GM21390 (cell line): ENCODE results near the gene APOBEC3A.
A peak's percentile ranks its signal among the peaks of the same experiment; 100 is the strongest.
"Not testable (repeated sequence)": the region's sequence is repeated elsewhere in the genome, so short reads cannot be mapped to it uniquely, and the experiment has no call there.

Experiments
- ATAC-seq: cut with Tn5 transposase; IDR thresholded peaks from one replicate; pipeline ENCODE4 v1.9.1; 2021; ENCODE audit not compliant: unreplicated experiment

The APOBEC3A gene

GRCh38 chr22:38977289-38977688, 19.9 kb downstream of the APOBEC3A start:
- not testable (repeated sequence) for ATAC-seq

- not testable (repeated sequence) for ATAC-seq
Observed at GRCh38 chr22:38980587-38980986, 23.2 kb downstream of the APOBEC3A start.

- ATAC-seq = peak; percentile 9
Observed at GRCh38 chr22:38981005-38981991, 23.9 kb downstream of the APOBEC3A start.

- ATAC-seq = peak; percentile 55
Observed at GRCh38 chr22:38981992-38982927, 24.9 kb downstream of the APOBEC3A start, which contains the start of gene APOBEC3B. TSS of gene APOBEC3B (plus strand) at chr22:38982347. CDS start at chr22:38982454, 107 bp downstream.

- ATAC-seq = no peak
Observed at GRCh38 chr22:38984224-38984623, 26.8 kb downstream of the APOBEC3A start.

GRCh38 chr22:38984784-38985757, 27.7 kb downstream of the APOBEC3A start:
- ATAC-seq = peak; percentile 51

GRCh38 chr22:38986629-38987028, 29.2 kb downstream of the APOBEC3A start:
- ATAC-seq = no peak

GRCh38 chr22:38987171-38987895, 29.9 kb downstream of the APOBEC3A start:
- no peak for ATAC-seq

GRCh38 chr22:38989466-38989865, 32.1 kb downstream of the APOBEC3A start:
- no peak for ATAC-seq

GRCh38 chr22:38992871-38993371, 35.5 kb downstream of the APOBEC3A start:
- ATAC-seq = not testable (repeated sequence)

GRCh38 chr22:38996105-38996504, 38.7 kb downstream of the APOBEC3A start:
- no peak for ATAC-seq

GRCh38 chr22:38997518-38997917, 40.1 kb downstream of the APOBEC3A start:
- no peak for ATAC-seq

- ATAC-seq = peak; percentile 64
Observed at GRCh38 chr22:39003165-39003638, 45.8 kb downstream of the APOBEC3A start.

GRCh38 chr22:39007177-39007576, 49.8 kb downstream of the APOBEC3A start:
- no peak for ATAC-seq

- ATAC-seq = not testable (repeated sequence)
Observed at GRCh38 chr22:39008271-39008850, 51.0 kb downstream of the APOBEC3A start.

GRCh38 chr22:39010946-39011345, 53.5 kb downstream of the APOBEC3A start:
- ATAC-seq = no peak
